Large intestine (tissue), 3 donors: ENCODE results near the gene ZNF396. TPM values are rescaled to one million over a fixed set of nuclear protein-coding genes. Genes with fewer than 3 reads are reported as not detected.
A peak's percentile ranks its signal among the peaks of the same experiment; 100 is the strongest.

Source experiments
- DNase-seq, 2 donors: peaks; one replicate each; pipeline versions ENCODE4 v3.0.0 to v3.0.0-alpha.2; 2013
- H3K27ac ChIP-seq: one replicate; pipeline ENCODE4 v1.5.1; 2013; ENCODE audit warnings: low read length
- H3K27me3 ChIP-seq: 2 replicates; pipeline ENCODE4 v1.6.1; 2013; ENCODE audit warnings: low read length; ENCODE audit not compliant: control insufficient read depth, insufficient read depth
- H3K36me3 ChIP-seq: 2 replicates; pipeline ENCODE4 v1.6.1; 2013; ENCODE audit warnings: low read length; ENCODE audit not compliant: control insufficient read depth, insufficient read depth
- H3K4me1 ChIP-seq: one replicate; pipeline ENCODE4 v1.6.1; 2013; ENCODE audit warnings: low read length; ENCODE audit not compliant: control insufficient read depth, insufficient read depth
- H3K4me3 ChIP-seq: one replicate; pipeline ENCODE4 v1.5.1; 2013; ENCODE audit warnings: low read length
- H3K9me3 ChIP-seq: one replicate; pipeline ENCODE4 v1.6.1; 2013; ENCODE audit warnings: mild to moderate bottlenecking, low read depth, low read length, moderate library complexity; ENCODE audit not compliant: control insufficient read depth
- WGBS: methylation state at CpG from one replicate; pipeline ENCODE4 v1.1.5; 2013; ENCODE audit warnings: low lambda C conversion rate; ENCODE audit not compliant: insufficient coverage; 5-methylcytosine and 5-hydroxymethylcytosine counted together
- polyA plus RNA-seq: library from polyadenylated mRNA; unstranded; fragments of 120-200 nt; gene quantifications from one replicate; pipeline ENCODE4 v1.2.1, GENCODE V29; 2013

The ZNF396 gene
- polyA plus RNA-seq, 1 donor = 2.8 TPM

GRCh38 chr18:35343488-35343935, 33.6 kb downstream of the ZNF396 start:
- peaks cover 21% of the 10 kb centered on the region for H3K36me3 ChIP-seq
- no peak for DNase-seq
- 0% methylated on average over 1 of the region's 15 CpGs for WGBS
- H3K4me3 ChIP-seq = peak overlapping the region; percentile 93
- H3K9me3 ChIP-seq = no peaks in the 10 kb centered on the region
- no peaks in the 10 kb centered on the region for H3K27me3 ChIP-seq
- H3K27ac ChIP-seq = peak overlapping the region; percentile 94
- peaks cover 9% of the 10 kb centered on the region for H3K4me1 ChIP-seq

- Histone ChIP-seq H3K4me1 (no peaks in the 10 kb centered on the region), H3K4me3 (no peak overlapping the region), H3K27ac (no peak overlapping the region), H3K27me3 (no peaks in the 10 kb centered on the region), H3K36me3 (peaks cover 60% of the 10 kb centered on the region), H3K9me3 (no peaks in the 10 kb centered on the region)
- DNase-seq = no peak
- WGBS = 100% methylated on average over 1 of the region's 5 CpGs
Observed at GRCh38 chr18:35337286-35337685, 39.9 kb downstream of the ZNF396 start.

DNA sequence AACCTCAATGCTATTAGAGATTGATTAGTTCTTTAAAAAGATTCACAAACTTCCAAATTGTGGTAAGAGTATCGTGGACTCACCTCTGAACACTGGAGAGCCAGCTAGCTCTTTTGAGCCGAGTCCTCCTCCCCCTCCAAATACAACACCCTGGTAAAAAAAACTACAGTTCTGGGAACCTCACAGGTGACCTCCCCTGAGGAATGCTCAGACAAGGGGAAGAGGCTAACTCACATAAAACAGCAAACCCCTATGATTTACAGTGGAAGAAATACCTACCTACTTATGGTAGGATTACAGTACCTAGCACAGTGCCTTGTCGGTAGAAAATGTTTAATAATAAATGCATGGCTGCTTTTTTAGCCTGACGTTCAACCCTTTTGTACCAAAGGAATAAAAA, 41.3 kb downstream of the ZNF396 start:
- H3K9me3 ChIP-seq = no peaks in the 10 kb centered on the region
- H3K36me3 ChIP-seq = peaks cover 61% of the 10 kb centered on the region
- no peak for DNase-seq
- H3K4me3 ChIP-seq = no peak overlapping the region
- H3K4me1 ChIP-seq = no peaks in the 10 kb centered on the region
- no peaks in the 10 kb centered on the region for H3K27me3 ChIP-seq
- H3K27ac ChIP-seq = no peak overlapping the region
- WGBS = no CpG with 5 or more reads among the region's 4 CpGs

GRCh38 chr18:35334821-35335220, 42.3 kb downstream of the ZNF396 start:
- 100% methylated on average over 1 of the region's 3 CpGs for WGBS
- H3K4me3 ChIP-seq = no peak overlapping the region
- H3K4me1 ChIP-seq = no peaks in the 10 kb centered on the region
- no peaks in the 10 kb centered on the region for H3K27me3 ChIP-seq
- no peaks in the 10 kb centered on the region for H3K9me3 ChIP-seq
- H3K27ac ChIP-seq = no peak overlapping the region
- peaks cover 54% of the 10 kb centered on the region for H3K36me3 ChIP-seq
- DNase-seq = no peak

- DNase-seq = no peak
- Histone ChIP-seq H3K36me3 (peaks cover 48% of the 10 kb centered on the region), H3K27me3 (no peaks in the 10 kb centered on the region), H3K4me1 (no peaks in the 10 kb centered on the region), H3K9me3 (no peaks in the 10 kb centered on the region), H3K27ac (no peak overlapping the region), H3K4me3 (no peak overlapping the region)
- whole genome bisulfite sequencing = no CpG with 5 or more reads among the region's 1 CpG
Observed at GRCh38 chr18:35334212-35334611, 42.9 kb downstream of the ZNF396 start.

- no peaks in the 10 kb centered on the region for H3K4me1 ChIP-seq
- H3K27ac ChIP-seq = no peak overlapping the region
- no peaks in the 10 kb centered on the region for H3K9me3 ChIP-seq
- H3K4me3 ChIP-seq = no peak overlapping the region
- peaks cover 32% of the 10 kb centered on the region for H3K36me3 ChIP-seq
- DNase-seq = no peak
- no peaks in the 10 kb centered on the region for H3K27me3 ChIP-seq
- WGBS = 90% methylated on average over 2 of the region's 4 CpGs
Observed at GRCh38 chr18:35331367-35332087, 45.6 kb downstream of the ZNF396 start.

GRCh38 chr18:35328868-35329267, 48.3 kb downstream of the ZNF396 start:
- H3K4me1 ChIP-seq = no peaks in the 10 kb centered on the region
- H3K9me3 ChIP-seq = no peaks in the 10 kb centered on the region
- H3K36me3 ChIP-seq = peaks cover 11% of the 10 kb centered on the region
- H3K27ac ChIP-seq = no peak overlapping the region
- no peak for DNase-seq
- no peaks in the 10 kb centered on the region for H3K27me3 ChIP-seq
- H3K4me3 ChIP-seq = no peak overlapping the region

- no peaks in the 10 kb centered on the region for H3K9me3 ChIP-seq
Observed at GRCh38 chr18:35326695-35327387, 50.3 kb downstream of the ZNF396 start.

DNA sequence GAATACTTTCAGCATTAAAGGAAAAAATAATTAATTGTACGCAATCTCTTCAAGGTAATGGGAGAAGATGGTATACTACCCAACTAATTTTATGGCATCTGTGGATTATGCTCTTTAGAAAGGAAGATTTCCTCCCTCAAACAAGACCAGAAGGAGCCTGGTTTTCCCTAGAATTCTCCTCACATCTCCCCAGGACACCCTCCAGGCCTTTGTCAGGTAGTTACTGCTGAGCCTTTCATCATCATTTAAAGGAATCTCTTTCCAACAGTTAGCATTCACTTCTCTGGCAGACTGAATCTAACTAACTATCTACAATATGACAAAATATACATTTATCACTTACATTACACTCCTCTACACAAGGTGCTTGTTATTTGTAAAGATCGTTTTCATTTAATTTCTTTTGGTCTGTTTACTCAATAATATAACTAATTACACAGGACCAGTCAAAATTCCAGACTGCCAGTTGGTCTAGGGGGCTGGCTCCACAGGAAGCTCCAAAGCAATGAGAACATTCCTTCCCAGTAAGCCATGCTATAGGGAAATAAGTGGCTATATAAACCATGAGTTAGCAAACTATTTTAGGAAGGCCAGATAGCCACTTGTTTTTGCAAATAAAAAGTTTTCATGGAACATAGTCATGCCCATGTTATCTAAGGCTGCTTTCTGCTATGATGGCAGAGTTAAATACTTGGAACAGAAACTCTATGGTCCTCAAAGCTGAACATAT, 52.0 kb downstream of the ZNF396 start:
- WGBS = 60% methylated on average over 1 of the region's 2 CpGs
- Histone ChIP-seq H3K27me3 (no peaks in the 10 kb centered on the region), H3K4me3 (no peak overlapping the region), H3K36me3 (no peaks in the 10 kb centered on the region), H3K27ac (no peak overlapping the region), H3K9me3 (no peaks in the 10 kb centered on the region), H3K4me1 (no peaks in the 10 kb centered on the region)
- no peak for DNase-seq

More at GRCh38 chr18:35326695-35327387, 50.3 kb downstream of the ZNF396 start:
- no peaks in the 10 kb centered on the region for H3K27me3 ChIP-seq
- peaks cover 2% of the 10 kb centered on the region for H3K36me3 ChIP-seq
- WGBS = no CpG with 5 or more reads among the region's 3 CpGs
- no peak overlapping the region for H3K4me3 ChIP-seq
- no peak for DNase-seq
- no peak overlapping the region for H3K27ac ChIP-seq
- H3K4me1 ChIP-seq = no peaks in the 10 kb centered on the region
